HepG2 (cell line): ENCODE measurements around the gene ENO3. TPM values are rescaled to one million over a fixed set of nuclear protein-coding genes. Genes with fewer than 3 reads are reported as not detected.
A peak's percentile ranks its signal among the peaks of the same experiment; 100 is the strongest.

Source experiments
- ATAC-seq: fragments of 200-7000 bp; cut with Tn5 transposase; 3 replicates; pipeline ENCODE4 v1.9.1; 2020; ENCODE audit warnings: mild to moderate bottlenecking, moderate library complexity
- BruUV-seq: library from RNA; stranded (reverse); fragments of 400-500 nt; replicated peaks from 2 replicates; lab custom pipeline; 2021; lab: Mats Ljungman, UMichigan
- CTCF ChIA-PET: fragments of 300-600 bp; formaldehyde crosslinking; extraction: SDS; loops from one replicate; lab custom pipeline; 2021; ENCODE audit warnings: low total read pairs, inconsistent platforms, low intra/inter-chr PET ratio; lab: Yijun Ruan, JAX
- POLR2A ChIA-PET: fragments of 350-600 bp; sonication (Branson Sonifier 250); formaldehyde crosslinking; loops from one replicate; lab custom pipeline; 2020; ENCODE audit warnings: antibody characterized with exemption, inconsistent platforms; lab: Yijun Ruan, JAX
- DNase-seq: peaks from one replicate; pipeline ENCODE4 v3.0.0-alpha.2; 2015; ENCODE audit warnings: low spot score
- FAIRE-seq: peaks from 3 replicates; lab custom pipeline; 2011; peaks lifted over from hg19 to GRCh38; lab: Jason Lieb, UNC
- H2AFZ ChIP-seq: one replicate; pipeline ENCODE4 v1.6.1; 2011; ENCODE audit warnings: low read length, inconsistent platforms
- H3K27ac ChIP-seq: fragments of 300-600 bp; 3 replicates; pipeline ENCODE4 v1.8.0; 2011; ENCODE audit warnings: mixed run types, mild to moderate bottlenecking, mixed read lengths, low read length, inconsistent platforms; ENCODE audit not compliant: insufficient read depth; ENCODE audit errors: extremely low read length
- H3K27me3 ChIP-seq, 2 experiments: fragments of 200-600 bp in 1 of 2; 2 replicates in 1 of 2; 3 replicates in 1 of 2; pipeline versions ENCODE4 v1.6.0 to v1.8.0; 2011; ENCODE audit warnings: low read length in 2 of 2, mild to moderate bottlenecking in 2 of 2, moderate library complexity in 2 of 2, inconsistent platforms in 1 of 2; ENCODE audit not compliant: insufficient read depth in 2 of 2, control insufficient read depth in 1 of 2
- H3K36me3 ChIP-seq, 2 experiments: fragments of 200-600 bp in 1 of 2; replicated peaks in 1 of 2; 2 replicates in 1 of 2; 3 replicates in 1 of 2; pipeline versions ENCODE4 v1.5.1 to v1.8.0; 2011; ENCODE audit warnings: low read length in 2 of 2, inconsistent platforms in 1 of 2; ENCODE audit not compliant: insufficient read depth in 2 of 2, control insufficient read depth in 1 of 2
- H3K4me1 ChIP-seq: 2 replicates; pipeline ENCODE4 v1.5.1; 2012; ENCODE audit warnings: low read length, inconsistent platforms; ENCODE audit not compliant: insufficient read depth
- H3K4me2 ChIP-seq: 2 replicates; pipeline ENCODE4 v1.6.0; 2011; ENCODE audit warnings: low read depth, low read length, inconsistent platforms
- H3K4me3 ChIP-seq, 3 experiments: fragments of 200-600 bp in 1 of 3; sonication (generic), shearing (Covaris generic) in 1 of 3; replicated peaks in 1 of 3; 2 replicates each; pipeline ENCODE4 v1.5.1; 2011 to 2016; ENCODE audit warnings: low read length in 3 of 3, inconsistent platforms in 2 of 3, low read depth in 2 of 3, mild to moderate bottlenecking in 2 of 3, control low read depth in 1 of 3, mixed read lengths in 1 of 3; ENCODE audit not compliant: insufficient read depth in 1 of 3
- H3K79me2 ChIP-seq: one replicate; pipeline ENCODE4 v1.6.1; 2011; ENCODE audit warnings: low read length, inconsistent platforms; ENCODE audit not compliant: insufficient read depth
- H3K9ac ChIP-seq: 2 replicates; pipeline ENCODE4 v1.6.0; 2011; ENCODE audit warnings: mild to moderate bottlenecking, low read depth, low read length, inconsistent platforms; ENCODE audit not compliant: insufficient read depth
- H3K9me3 ChIP-seq: 2 replicates; pipeline ENCODE4 v1.5.1; 2012; ENCODE audit warnings: mild to moderate bottlenecking, low read length
- H4K20me1 ChIP-seq: 2 replicates; pipeline ENCODE4 v1.6.0; 2011; ENCODE audit warnings: inconsistent platforms, mild to moderate bottlenecking, low read length, moderate library complexity; ENCODE audit not compliant: insufficient read depth
- AKNA ChIP-seq: sonication (generic); formaldehyde crosslinking; IDR thresholded peaks from 2 replicates; pipeline ENCODE4 v1.4.0; 2020; ENCODE audit warnings: missing genetic modification reagents, borderline replicate concordance
- PAWR ChIP-seq: sonication (generic); formaldehyde crosslinking; IDR thresholded peaks from 2 replicates; pipeline ENCODE4 v1.4.0; 2020; ENCODE audit warnings: missing genetic modification reagents, mild to moderate bottlenecking, borderline replicate concordance
- XRCC5 ChIP-seq: fragments of 200-400 bp; formaldehyde crosslinking; optimal IDR thresholded peaks from 2 replicates; pipeline ENCODE3; 2017; ENCODE audit warnings: mild to moderate bottlenecking, low read length
- ZNF501 ChIP-seq: sonication (generic); formaldehyde crosslinking; IDR thresholded peaks from 2 replicates; pipeline ENCODE4 v1.5.1; 2020; ENCODE audit warnings: mild to moderate bottlenecking, moderate library complexity, missing genetic modification reagents
- ZNF878 ChIP-seq: sonication (generic); formaldehyde crosslinking; IDR thresholded peaks from 2 replicates; pipeline ENCODE4 v1.8.1; 2023; ENCODE audit warnings: mild to moderate bottlenecking, missing genetic modification reagents, moderate library complexity
- WGBS: methylation state at CpG from one replicate; pipeline ENCODE4 v1.1.6; 2017; ENCODE audit warnings: low lambda C conversion rate; 5-methylcytosine and 5-hydroxymethylcytosine counted together
- in situ Hi-C: cut with HindIII; loops from 2 replicates; pipeline ENCODE4 v1.10.0; 2017; ENCODE audit warnings: low pct_unique_long_range_greater_than_20kb; ENCODE audit not compliant: extremely low pct_ligation_motif_present
- intact Hi-C: fragments of 100-400 bp; cut with micrococcal nuclease; formaldehyde crosslinking; loops from one replicate; pipeline ENCODE4 v1.10.0; 2022; ENCODE audit not compliant: unreplicated experiment
- polyA plus RNA-seq, 8 experiments: library from polyadenylated mRNA; depleted of rRNA in 3 of 8; stranded (reverse) in 7 of 8; unstranded in 1 of 8; fragments of >200 nt; fragmentation: Illumina TruSeq in 4 of 8; extraction: Trizol in 4 of 8; gene quantifications; 2 replicates each; pipeline versions ENCODE4 v1.2.1 to v1.2.3, GENCODE V29; 2011 to 2016; ENCODE audit warnings: low read depth in 4 of 8, missing spikeins in 1 of 8, mixed read lengths in 1 of 8; ENCODE audit not compliant: insufficient read depth in 1 of 8
- total RNA-seq, 5 experiments: library from RNA; depleted of rRNA; stranded (reverse); fragments of >200 nt; fragmentation: Illumina TruSeq; extraction: Trizol; gene quantifications; 2 replicates each; pipeline ENCODE4 v1.2.3, GENCODE V29; 2016; ENCODE audit warnings: low read depth in 1 of 5
- TF ChIP-seq, protein P1 (sequence below): sonication (generic); formaldehyde crosslinking; IDR thresholded peaks from 2 replicates; pipeline ENCODE4 v1.5.0; 2020; ENCODE audit warnings: missing genetic modification reagents

ENO3 gene
- total and polyA plus RNA-seq, 2 of the 13 experiments (the other 11 are each of a cell fraction or from before 2014, with no cell fraction given), result 59.8 to 69.8 TPM

DNA sequence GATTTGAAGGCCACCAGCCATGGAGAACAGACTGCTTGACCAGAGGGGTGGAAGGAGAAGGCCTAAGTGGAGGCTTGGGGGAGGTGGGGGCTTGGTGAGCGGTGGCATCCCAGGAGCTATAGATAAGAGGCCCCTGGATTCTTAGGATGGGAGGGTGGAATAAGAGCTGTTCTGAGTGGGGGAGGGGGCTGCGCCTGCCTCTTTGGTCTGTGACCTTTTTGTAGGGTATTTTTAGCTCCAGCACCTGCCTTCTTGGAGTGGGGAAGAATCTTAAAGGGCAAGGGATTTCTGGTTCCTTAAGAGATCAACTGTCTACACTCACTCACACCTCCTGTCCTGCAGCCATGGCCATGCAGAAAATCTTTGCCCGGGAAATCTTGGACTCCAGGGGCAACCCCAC, 567 bp downstream of the ENO3 start:
- no peak for ATAC-seq
- no TSS peak for BruUV-seq
- TF ChIP-seq ZNF878 (CRISPR knock-in tag) (0 out of 2 replicates have a peak, but pooled peaks have one; percentile 15), PAWR (no peak), ZNF501 (CRISPR knock-in tag) (no peak)
- TF ChIP-seq, protein P1, sequence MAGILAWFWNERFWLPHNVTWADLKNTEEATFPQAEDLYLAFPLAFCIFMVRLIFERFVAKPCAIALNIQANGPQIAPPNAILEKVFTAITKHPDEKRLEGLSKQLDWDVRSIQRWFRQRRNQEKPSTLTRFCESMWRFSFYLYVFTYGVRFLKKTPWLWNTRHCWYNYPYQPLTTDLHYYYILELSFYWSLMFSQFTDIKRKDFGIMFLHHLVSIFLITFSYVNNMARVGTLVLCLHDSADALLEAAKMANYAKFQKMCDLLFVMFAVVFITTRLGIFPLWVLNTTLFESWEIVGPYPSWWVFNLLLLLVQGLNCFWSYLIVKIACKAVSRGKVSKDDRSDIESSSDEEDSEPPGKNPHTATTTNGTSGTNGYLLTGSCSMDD (CRISPR knock-in tag), result no peak
- Histone ChIP-seq H3K9ac (peak overlapping the region; percentile 84), H3K79me2 (peaks cover 28% of the 10 kb centered on the region), H3K36me3 (peaks cover 2 to 11% of the 10 kb centered on the region in 2 experiments; a peak in 3 of 5 replicates), H2AFZ (no peak overlapping the region), H3K4me3 (peak overlapping the region; percentile 52 to 88 (median 86)), H3K27ac (peak overlapping the region; percentile 99), H4K20me1 (peaks cover 11% of the 10 kb centered on the region), H3K27me3 (no peaks in the 10 kb centered on the region; a peak in 1 of 5 replicates), H3K4me1 (peaks cover 44% of the 10 kb centered on the region), H3K4me2 (peak overlapping the region; percentile 93), H3K9me3 (no peaks in the 10 kb centered on the region)
- in situ Hi-C loops, result no loop called here
- CTCF ChIA-PET, result no interaction called here
- no peak for DNase-seq
- FAIRE-seq, result no peak
- WGBS, result 10% methylated on average over 3 of the region's 3 CpGs
- POLR2A ChIA-PET, result interaction anchor here (0.7 to 10.0 kb wide), 8 partner anchors 8 to 155 kb away, joined by 3 to 273 read pairs (median 5); partner anchors contain the start of genes PSMB6, RNF167, SLC25A11 and SPAG7
- intact Hi-C loops, result loop anchor here (5.0 kb wide), 1 partner anchor 44 kb away; no protein-coding TSS in a partner anchor

- in situ Hi-C loops (no loop called here), intact Hi-C loops (loop anchor here (5.0 kb wide), 1 partner anchor 46 kb away; no protein-coding TSS in a partner anchor)
- DNase-seq (no peak), FAIRE-seq (no peak), ATAC-seq (no peak)
- Histone ChIP-seq H3K27ac (no peak overlapping the region), H3K4me1 (peaks cover 39% of the 10 kb centered on the region), H3K36me3 (peaks cover 0 to 10% of the 10 kb centered on the region in 2 experiments; a peak in 2 of 5 replicates), H3K4me2 (no peak overlapping the region), H3K79me2 (peaks cover 12% of the 10 kb centered on the region), H3K9me3 (no peaks in the 10 kb centered on the region), H2AFZ (no peak overlapping the region), H3K9ac (no peak overlapping the region), H3K27me3 (no peaks in the 10 kb centered on the region), H4K20me1 (no peaks in the 10 kb centered on the region), H3K4me3 (no peak overlapping the region)
- POLR2A ChIA-PET, result interaction anchor here (1.0 to 10.0 kb wide), 2 partner anchors 13 to 14 kb away, joined by 6 to 273 read pairs; partner anchors contain the start of genes RNF167, SLC25A11 and SPAG7
- CTCF ChIA-PET, result no interaction called here
- WGBS, result 100% methylated on average over 11 of the region's 14 CpGs
- BruUV-seq, result no TSS peak
- TF ChIP-seq XRCC5 (no peak), AKNA (CRISPR knock-in tag) (no peak)
Measured at GRCh38 chr17:4953451-4953961, 2.6 kb downstream of the ENO3 start.
